IMR-90 (cell line): Measurements from ENCODE around the gene TMTC1. TPM values are rescaled to one million over a fixed set of nuclear protein-coding genes. Genes with fewer than 3 reads are reported as not detected.

Experiments
- ATAC-seq: fragments of 200-7000 bp; cut with Tn5 transposase; 2 replicates; pipeline ENCODE4 v1.9.1; 2020; ENCODE audit warnings: low read depth, mild to moderate bottlenecking, moderate library complexity
- BruUV-seq: library from RNA; stranded (reverse); fragments of 400-500 nt; replicated peaks from 2 replicates; lab custom pipeline; 2021; lab: Mats Ljungman, UMichigan
- CTCF ChIA-PET: fragments of 300-600 bp; formaldehyde crosslinking; extraction: SDS; loops from one replicate; lab custom pipeline; 2021; ENCODE audit warnings: antibody characterized with exemption; lab: Yijun Ruan, JAX
- POLR2A ChIA-PET: fragments of 300-600 bp; sonication (Branson Sonifier 250); formaldehyde crosslinking; loops from one replicate; lab custom pipeline; 2022; ENCODE audit warnings: antibody characterized with exemption; ENCODE audit not compliant: unreplicated experiment; lab: Charles Lee
- DNase-seq: peaks from one replicate; pipeline ENCODE4 v3.0.0; 2013
- H2AFZ ChIP-seq: replicated peaks from 2 replicates; pipeline ENCODE3; 2013; ENCODE audit warnings: low read length, mild to moderate bottlenecking; ENCODE audit not compliant: poor library complexity
- H2AK5ac ChIP-seq: 2 replicates; pipeline ENCODE4 v1.6.1; 2013; ENCODE audit warnings: low read depth, low read length, inconsistent platforms
- H2AK9ac ChIP-seq: replicated peaks from 2 replicates; pipeline ENCODE3; 2013; ENCODE audit warnings: mild to moderate bottlenecking, low read depth, low read length, moderate library complexity; ENCODE audit not compliant: poor library complexity
- H2BK120ac ChIP-seq: 2 replicates; pipeline ENCODE4 v1.6.1; 2013; ENCODE audit warnings: low read depth, low read length, inconsistent platforms
- H2BK15ac ChIP-seq: 3 replicates; pipeline ENCODE4 v1.6.1; 2013; ENCODE audit warnings: low read depth, low read length, inconsistent platforms
- H2BK20ac ChIP-seq: 2 replicates; pipeline ENCODE4 v1.6.1; 2013; ENCODE audit warnings: low read depth, mild to moderate bottlenecking, inconsistent platforms, low read length, moderate library complexity
- H2BK5ac ChIP-seq: 2 replicates; pipeline ENCODE4 v1.6.1; 2013; ENCODE audit warnings: mild to moderate bottlenecking, low read depth, low read length, inconsistent platforms; ENCODE audit not compliant: poor library complexity, severe bottlenecking
- H3K14ac ChIP-seq: replicated peaks from 2 replicates; pipeline ENCODE4 v1.6.1; 2013; ENCODE audit warnings: low read depth, low read length, inconsistent platforms
- H3K18ac ChIP-seq: 2 replicates; pipeline ENCODE4 v1.6.1; 2013; ENCODE audit warnings: low read depth, low read length, control low read depth
- H3K23ac ChIP-seq: 2 replicates; pipeline ENCODE4 v1.6.1; 2013; ENCODE audit warnings: low read depth, low read length, inconsistent platforms
- H3K27ac ChIP-seq: 2 replicates; pipeline ENCODE4 v1.5.1; 2013; ENCODE audit warnings: mild to moderate bottlenecking, control low read depth, low read length; ENCODE audit not compliant: insufficient read depth
- H3K27me3 ChIP-seq: 2 replicates; pipeline ENCODE4 v1.6.1; 2013; ENCODE audit warnings: low read length; ENCODE audit not compliant: control insufficient read depth, insufficient read depth
- H3K36me3 ChIP-seq: 2 replicates; pipeline ENCODE4 v1.6.1; 2013; ENCODE audit warnings: low read length, mixed read lengths; ENCODE audit not compliant: control insufficient read depth, insufficient read depth
- H3K4ac ChIP-seq: 2 replicates; pipeline ENCODE4 v1.6.1; 2013; ENCODE audit warnings: low read depth, low read length, inconsistent platforms
- H3K4me1 ChIP-seq: 2 replicates; pipeline ENCODE4 v1.6.1; 2013; ENCODE audit warnings: low read length, mixed read lengths; ENCODE audit not compliant: control insufficient read depth, insufficient read depth
- H3K4me2 ChIP-seq: 2 replicates; pipeline ENCODE4 v1.6.1; 2013; ENCODE audit warnings: low read depth, mild to moderate bottlenecking, control low read depth, low read length, moderate library complexity
- H3K4me3 ChIP-seq: 2 replicates; pipeline ENCODE4 v1.5.1; 2013; ENCODE audit warnings: low read depth, mild to moderate bottlenecking, control low read depth, low read length, moderate library complexity; ENCODE audit not compliant: insufficient read depth
- H3K56ac ChIP-seq: 2 replicates; pipeline ENCODE4 v1.6.1; 2013; ENCODE audit warnings: low read length, inconsistent platforms; ENCODE audit not compliant: insufficient read depth; ENCODE audit errors: extremely low read depth
- H3K79me1 ChIP-seq, 2 experiments: 2 replicates each; pipeline ENCODE4 v1.6.1; 2013; ENCODE audit warnings: low read length in 2 of 2, inconsistent platforms in 1 of 2, low read depth in 1 of 2
- H3K9ac ChIP-seq: 2 replicates; pipeline ENCODE4 v1.6.1; 2013; ENCODE audit warnings: low read depth, low read length, control low read depth
- H3K9me1 ChIP-seq: 2 replicates; pipeline ENCODE4 v1.6.1; 2013; ENCODE audit warnings: low read length, inconsistent platforms; ENCODE audit not compliant: insufficient read depth
- H3K9me3 ChIP-seq: 2 replicates; pipeline ENCODE4 v1.6.1; 2013; ENCODE audit warnings: low read length; ENCODE audit not compliant: control insufficient read depth, insufficient read depth
- H4K20me1 ChIP-seq: 2 replicates; pipeline ENCODE4 v1.6.1; 2013; ENCODE audit warnings: low read length, inconsistent platforms; ENCODE audit not compliant: insufficient read depth
- H4K5ac ChIP-seq: 2 replicates; pipeline ENCODE4 v1.6.1; 2013; ENCODE audit warnings: mild to moderate bottlenecking, low read depth, low read length, control low read depth
- H4K8ac ChIP-seq, 2 experiments: 2 replicates each; pipeline ENCODE4 v1.6.1; 2013; ENCODE audit warnings: low read depth in 2 of 2, low read length in 2 of 2, control low read depth in 1 of 2, inconsistent platforms in 1 of 2
- H4K91ac ChIP-seq: 2 replicates; pipeline ENCODE4 v1.6.1; 2013; ENCODE audit warnings: low read depth, low read length, inconsistent platforms; ENCODE audit not compliant: insufficient read depth
- MAZ ChIP-seq: IDR thresholded peaks from 2 replicates; pipeline ENCODE4 v1.6.1; 2012; ENCODE audit warnings: low read depth, mild to moderate bottlenecking, low read length, improper control_type of control experiment, moderate library complexity, borderline replicate concordance
- MXI1 ChIP-seq: IDR thresholded peaks from 2 replicates; pipeline ENCODE4 v1.6.1; 2012; ENCODE audit warnings: low read depth, mild to moderate bottlenecking, low read length, moderate library complexity, borderline replicate concordance
- SMC3 ChIP-seq: fragments of 150-350 bp; IDR thresholded peaks from 2 replicates; pipeline ENCODE4 v1.6.1; 2016; ENCODE audit warnings: low read depth, mild to moderate bottlenecking, antibody characterized with exemption, low read length, moderate library complexity
- WGBS, 2 experiments: methylation state at CpG; one replicate each; pipeline versions ENCODE4 v1.1.5 to v1.1.7; 2013; ENCODE audit warnings: missing lambda C conversion rate in 2 of 2; ENCODE audit not compliant: insufficient read length in 1 of 2; ENCODE audit errors: extremely low coverage in 2 of 2; 5-methylcytosine and 5-hydroxymethylcytosine counted together
- dilution Hi-C: fragments of 300-500 bp; cut with HindIII; formaldehyde crosslinking; loops from one replicate; pipeline ENCODE4 v1.14.3; 2018; ENCODE audit warnings: low sequenced_read_pairs; ENCODE audit not compliant: unreplicated experiment
- in situ Hi-C: fragments of 300-500 bp; cut with MboI; formaldehyde crosslinking; loops from 3 replicates; pipeline ENCODE4 v1.14.3; 2019; ENCODE audit warnings: low sequenced_read_pairs, inconsistent platforms, mixed read lengths
- intact Hi-C: fragments of 100-400 bp; cut with micrococcal nuclease; formaldehyde crosslinking; loops from 2 replicates; pipeline ENCODE4 v1.10.0; 2022
- polyA plus RNA-seq, 3 experiments: library from polyadenylated mRNA; depleted of rRNA; stranded (reverse); fragments of >200 nt; gene quantifications; 2 replicates each; pipeline ENCODE4 v1.2.3, GENCODE V29; 2012; ENCODE audit warnings: low replicate concordance in 1 of 3
- total RNA-seq: library from RNA; depleted of rRNA; stranded (reverse); fragments of >200 nt; gene quantifications from 2 replicates; pipeline ENCODE4 v1.2.3, GENCODE V29; 2012
- TF ChIP-seq, protein P1 (sequence below): fragments of 150-350 bp; IDR thresholded peaks from 2 replicates; pipeline ENCODE4 v1.6.1; 2016; ENCODE audit warnings: low read depth, mild to moderate bottlenecking, low read length, moderate library complexity, borderline replicate concordance

Gene TMTC1
- total and polyA plus RNA-seq, 2 of the 4 experiments (the other 2 are of a cell fraction): 12.5 to 36.4 TPM

DNA sequence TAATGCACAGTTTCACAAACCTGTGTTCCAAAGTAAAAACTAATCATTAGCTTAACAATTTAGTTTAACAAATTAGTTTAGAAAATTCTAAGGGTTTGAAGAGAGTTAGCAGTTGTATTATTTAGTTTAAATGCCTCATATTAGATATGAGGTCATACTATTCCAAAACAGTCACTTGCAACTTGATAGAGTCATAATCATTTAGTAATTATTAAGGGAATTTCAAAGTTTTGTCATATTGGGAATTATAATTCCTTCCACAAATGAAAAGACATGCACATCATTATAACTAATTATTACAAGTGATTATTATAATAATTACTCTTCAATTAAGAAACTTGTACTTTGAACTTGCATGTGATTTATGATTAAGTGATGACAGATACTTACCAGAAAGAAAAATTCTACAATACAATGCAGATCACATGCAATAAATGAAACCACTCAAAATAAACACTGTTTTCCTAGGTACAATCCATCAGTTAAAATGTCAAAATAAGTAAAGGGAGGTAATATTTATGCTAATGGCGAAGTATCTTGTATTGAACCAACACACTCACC is 66.1 kb downstream of the TMTC1 start:
- BruUV-seq: no TSS peak
- CTCF ChIA-PET: no interaction called here
- WGBS, 2 experiments: no CpG with 5 or more reads among the region's 1 CpG

More for the DNA sequence above, 66.1 kb downstream of the TMTC1 start:
- Histone ChIP-seq H2BK120ac (no peak overlapping the region), H2AK5ac (no peak overlapping the region), H2BK15ac (no peak overlapping the region), H3K27ac (no peak overlapping the region), H3K23ac (no peak overlapping the region), H3K27me3 (no peaks in the 10 kb centered on the region), H2AK9ac (no peak overlapping the region), H2BK20ac (no peak overlapping the region), H4K8ac (no peak overlapping the region), H4K5ac (no peak overlapping the region), H3K4ac (no peak overlapping the region), H3K36me3 (peaks cover 10% of the 10 kb centered on the region), H3K9me3 (no peaks in the 10 kb centered on the region), H3K4me3 (no peak overlapping the region), H4K91ac (no peak overlapping the region), H3K4me1 (peaks cover 2% of the 10 kb centered on the region), H2AFZ (no peak overlapping the region), H3K9me1 (peaks cover 7% of the 10 kb centered on the region), H4K20me1 (no peaks in the 10 kb centered on the region), H3K18ac (no peak overlapping the region), H2BK5ac (no peak overlapping the region), H3K56ac (no peak overlapping the region), H3K14ac (no peak overlapping the region), H3K4me2 (no peak overlapping the region), H3K79me1 (peaks cover 0 to 14% of the 10 kb centered on the region in 2 experiments; a peak in 1 of 4 replicates), H3K9ac (no peak overlapping the region)
- in situ Hi-C loops (no loop called here), dilution Hi-C loops (no loop called here), intact Hi-C loops (no loop called here)
- TF ChIP-seq MXI1: no peak
- TF ChIP-seq, protein P1, sequence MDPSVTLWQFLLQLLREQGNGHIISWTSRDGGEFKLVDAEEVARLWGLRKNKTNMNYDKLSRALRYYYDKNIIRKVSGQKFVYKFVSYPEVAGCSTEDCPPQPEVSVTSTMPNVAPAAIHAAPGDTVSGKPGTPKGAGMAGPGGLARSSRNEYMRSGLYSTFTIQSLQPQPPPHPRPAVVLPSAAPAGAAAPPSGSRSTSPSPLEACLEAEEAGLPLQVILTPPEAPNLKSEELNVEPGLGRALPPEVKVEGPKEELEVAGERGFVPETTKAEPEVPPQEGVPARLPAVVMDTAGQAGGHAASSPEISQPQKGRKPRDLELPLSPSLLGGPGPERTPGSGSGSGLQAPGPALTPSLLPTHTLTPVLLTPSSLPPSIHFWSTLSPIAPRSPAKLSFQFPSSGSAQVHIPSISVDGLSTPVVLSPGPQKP: no peak
- no peak for TF ChIP-seq SMC3
- no peak for TF ChIP-seq MAZ
- DNase-seq (no peak), ATAC-seq (no peak)
- POLR2A ChIA-PET: no interaction called here
